ENCODE data around the gene ZEB2. TPM values are rescaled to one million over a fixed set of nuclear protein-coding genes. Genes with fewer than 3 reads are reported as not detected.

The ZEB2 gene
- polyA plus RNA-seq (ENCODE audit: insufficient read length in 4 of 4) = 100 to 1,000 TPM; 113 to 165 (median 135) TPM

- no peak for DNase-seq (ENCODE audit: low read depth in 4 of 4, low spot score in 2 of 4)
Observed at GRCh38 chr2:144519934-144520731, at the start of gene ZEB2. ZEB2 (minus strand) TSS chr2:144520119; CDS start chr2:144517350, 2,769 bp downstream.

DNA sequence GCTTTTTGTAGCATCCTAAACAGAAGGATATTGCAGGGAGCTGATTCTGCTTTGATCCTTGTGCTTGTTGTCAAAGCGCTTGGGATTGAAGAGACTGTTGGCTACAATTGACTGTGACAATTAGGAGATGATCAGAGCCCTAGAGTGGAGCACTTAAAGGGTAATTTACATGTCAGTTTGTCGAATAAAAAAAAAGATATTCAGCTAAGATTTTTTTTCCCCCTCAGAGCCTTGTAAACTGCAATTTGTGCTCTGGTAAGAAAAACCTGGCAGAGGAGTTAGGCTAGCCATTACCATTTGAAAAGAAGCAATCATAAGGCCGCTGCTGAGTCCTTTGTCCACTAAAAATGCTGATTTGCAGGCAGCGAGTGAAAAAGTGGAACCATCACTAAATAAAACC is 47.8 kb upstream of the ZEB2 start:
- DNase-seq (ENCODE audit: low read depth in 4 of 4, low spot score in 2 of 4) = no peak

GRCh38 chr2:144566448-144566847 is 46.5 kb upstream of the ZEB2 start:
- no peak for DNase-seq (ENCODE audit: low read depth in 4 of 4, low spot score in 2 of 4)

DNA sequence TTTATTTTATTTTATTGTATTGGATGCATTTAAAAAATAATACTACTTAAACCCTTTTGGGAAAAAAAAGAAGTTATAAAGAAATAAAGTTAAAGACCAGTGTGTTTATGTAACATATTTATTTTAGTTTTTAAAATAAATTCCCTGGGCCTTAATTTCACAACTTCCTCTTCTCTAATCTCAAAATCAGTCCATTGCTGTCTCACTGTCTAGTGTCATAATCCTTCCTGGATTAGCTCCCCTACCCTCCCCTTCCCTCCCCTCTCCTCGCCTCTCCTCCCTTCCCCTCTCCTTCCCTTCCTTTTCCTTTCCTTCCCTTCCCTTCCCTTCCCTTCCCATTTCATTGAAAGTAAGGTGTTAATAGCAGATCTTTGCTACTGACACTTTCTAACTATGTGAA is 40.3 kb upstream of the ZEB2 start:
- no peak for DNase-seq (ENCODE audit: low read depth in 4 of 4, low spot score in 2 of 4)

DNA sequence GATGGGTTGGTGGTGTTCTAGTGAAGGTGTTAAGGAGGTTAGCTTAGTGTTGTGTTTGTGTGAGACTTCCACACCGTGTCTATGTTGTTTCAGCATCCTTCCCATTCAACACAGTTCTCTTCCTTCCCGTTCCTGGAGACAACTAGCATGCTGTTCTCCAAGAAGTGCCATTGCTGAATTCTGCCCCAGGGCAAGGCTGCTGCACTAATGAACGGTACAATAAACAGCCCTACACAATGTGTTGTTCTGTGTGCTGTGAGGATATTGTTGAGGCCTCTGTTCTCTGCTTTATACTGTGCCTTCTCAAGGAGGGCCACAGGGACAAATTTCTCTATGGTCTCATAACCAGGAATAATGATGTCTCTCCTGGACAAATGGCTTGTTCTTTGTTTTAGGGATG is 39.8 kb upstream of the ZEB2 start:
- DNase-seq (ENCODE audit: low read depth in 4 of 4, low spot score in 2 of 4) = no peak

DNA sequence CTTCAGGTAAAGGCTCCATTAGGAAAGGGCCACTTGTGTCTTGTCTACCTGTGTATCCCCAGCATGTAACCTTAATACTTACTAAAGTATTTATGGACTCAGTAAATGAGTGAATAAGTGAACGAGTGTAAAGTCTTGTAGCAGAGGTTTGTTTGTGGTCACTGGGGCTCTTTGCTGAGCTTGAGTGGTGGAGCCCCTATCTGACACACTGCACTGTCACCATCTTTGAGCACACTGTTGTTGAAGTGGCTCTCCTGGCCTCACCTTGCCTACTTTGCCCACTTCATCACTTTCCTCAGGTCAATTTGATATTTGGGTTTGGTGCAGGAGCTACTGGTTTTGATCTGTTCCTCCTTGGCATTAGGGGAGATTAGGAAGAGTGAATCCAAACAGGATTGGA is 39.3 kb upstream of the ZEB2 start:
- no peak for DNase-seq (ENCODE audit: low read depth in 4 of 4, low spot score in 2 of 4)

GRCh38 chr2:144554492-144555210 is 34.7 kb upstream of the ZEB2 start:
- no peak for DNase-seq (ENCODE audit: low read depth in 4 of 4, low spot score in 2 of 4)

DNA sequence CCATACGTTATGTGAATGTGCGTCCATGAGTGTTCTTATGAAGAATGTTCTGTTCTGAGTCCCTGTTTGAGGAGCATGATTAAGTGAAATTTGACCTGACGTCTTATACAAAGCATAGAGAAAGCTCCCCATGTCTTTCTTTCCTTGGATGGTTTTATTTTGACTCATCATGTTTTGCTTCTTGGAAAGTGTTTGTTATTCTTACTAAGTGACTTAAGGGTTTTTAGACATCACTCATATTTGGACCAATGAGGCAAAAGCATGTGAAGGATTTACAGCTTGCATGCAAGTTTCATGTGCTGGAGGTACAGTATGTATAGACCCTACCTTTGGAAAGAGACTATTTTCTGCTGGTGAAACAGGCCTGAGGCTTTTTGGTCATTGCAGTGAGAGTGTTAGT is 33.5 kb upstream of the ZEB2 start:
- no peak for DNase-seq (ENCODE audit: low read depth in 4 of 4, low spot score in 2 of 4)

DNA sequence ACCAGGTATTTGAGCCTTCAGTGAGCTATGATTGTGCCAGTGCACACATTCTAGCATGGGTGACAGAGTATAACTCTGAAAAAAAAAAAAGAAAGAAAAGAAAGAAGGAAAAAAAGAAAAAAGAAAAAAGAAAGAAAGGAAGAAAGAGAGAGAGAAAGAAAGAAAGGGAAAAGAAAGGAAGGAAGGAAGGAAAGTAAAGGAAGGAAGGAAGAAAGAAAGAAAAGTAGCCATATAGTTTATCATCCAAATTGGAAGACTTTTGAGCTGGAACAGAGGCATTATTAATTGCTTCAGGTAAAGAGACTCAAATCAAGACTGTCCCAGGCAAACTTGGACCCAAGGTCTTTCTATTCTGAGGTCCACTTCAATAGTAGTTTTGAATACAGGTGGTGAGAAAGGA is 32.9 kb upstream of the ZEB2 start:
- DNase-seq (ENCODE audit: low read depth in 4 of 4, low spot score in 2 of 4) = no peak

DNA sequence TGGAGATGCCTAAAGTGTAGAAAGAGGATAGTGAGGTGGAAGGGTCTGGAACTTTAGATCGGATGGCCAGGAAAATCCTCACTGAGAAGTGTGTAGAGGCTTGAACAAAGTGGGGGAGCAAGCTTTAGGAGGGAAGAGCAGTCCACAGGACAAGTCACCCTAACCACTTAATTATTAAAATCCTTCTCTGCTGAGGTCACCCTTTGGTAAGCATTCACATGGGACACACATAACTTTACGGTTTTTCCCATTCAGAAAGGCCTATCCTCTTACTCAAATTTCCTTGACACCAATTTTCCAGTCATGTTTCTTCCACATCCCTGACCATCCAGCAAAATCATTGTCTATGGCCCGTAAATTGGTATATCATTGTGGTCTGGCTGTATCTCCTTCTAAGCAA is 31.0 kb upstream of the ZEB2 start:
- no peak for DNase-seq (ENCODE audit: low read depth in 4 of 4, low spot score in 2 of 4)

DNA sequence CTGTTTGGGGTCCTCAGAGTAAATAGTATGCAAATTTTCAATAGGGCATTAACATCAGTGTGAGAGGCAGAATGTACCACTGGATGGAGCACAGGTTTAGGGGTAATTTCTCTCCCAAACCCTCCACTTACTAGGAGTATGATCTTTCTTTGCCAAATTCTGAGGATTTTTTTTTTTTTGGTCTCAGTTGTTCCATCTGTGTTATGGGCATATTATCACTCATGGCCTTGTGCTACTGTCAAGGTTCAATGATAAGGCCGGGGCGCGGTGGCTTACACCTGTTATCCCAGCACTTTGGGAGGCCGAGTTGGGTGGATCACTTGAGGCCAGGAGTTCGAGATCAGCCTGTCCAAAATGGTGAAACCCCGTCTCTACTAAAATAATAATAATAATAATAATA is 30.2 kb upstream of the ZEB2 start:
- no peak for DNase-seq (ENCODE audit: low read depth in 4 of 4, low spot score in 2 of 4)

GRCh38 chr2:144548532-144549191 is 28.7 kb upstream of the ZEB2 start:
- DNase-seq (ENCODE audit: low read depth in 4 of 4, low spot score in 2 of 4) = no peak

GRCh38 chr2:144548088-144548487 is 28.2 kb upstream of the ZEB2 start:
- DNase-seq (ENCODE audit: low read depth in 4 of 4, low spot score in 2 of 4) = no peak

DNA sequence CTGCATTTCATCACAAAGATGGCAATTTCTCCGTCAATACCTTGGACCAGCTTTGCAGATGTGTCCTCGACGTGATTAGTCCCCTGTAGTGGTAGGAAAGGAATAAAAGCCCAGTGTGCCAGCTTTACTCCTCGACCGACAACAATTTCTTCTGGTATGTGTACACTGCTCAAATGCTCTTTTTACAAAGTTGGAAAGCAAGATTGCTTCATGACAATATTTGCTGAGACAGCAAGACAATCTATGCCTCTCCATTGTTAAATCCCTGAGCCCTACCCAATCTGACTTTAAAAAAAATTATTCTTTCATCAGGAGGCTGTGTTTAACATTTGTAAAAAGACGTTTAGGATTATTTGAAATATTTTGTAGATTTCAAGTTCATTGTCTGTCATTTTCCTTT is 27.6 kb upstream of the ZEB2 start:
- DNase-seq (ENCODE audit: low read depth in 4 of 4, low spot score in 2 of 4) = no peak

- DNase-seq (ENCODE audit: low read depth in 4 of 4, low spot score in 2 of 4) = no peak
Observed at GRCh38 chr2:144546933-144547332, 27.0 kb upstream of the ZEB2 start.

- DNase-seq (ENCODE audit: low read depth in 4 of 4, low spot score in 2 of 4) = no peak
Observed at GRCh38 chr2:144545787-144546186, 25.9 kb upstream of the ZEB2 start.

DNA sequence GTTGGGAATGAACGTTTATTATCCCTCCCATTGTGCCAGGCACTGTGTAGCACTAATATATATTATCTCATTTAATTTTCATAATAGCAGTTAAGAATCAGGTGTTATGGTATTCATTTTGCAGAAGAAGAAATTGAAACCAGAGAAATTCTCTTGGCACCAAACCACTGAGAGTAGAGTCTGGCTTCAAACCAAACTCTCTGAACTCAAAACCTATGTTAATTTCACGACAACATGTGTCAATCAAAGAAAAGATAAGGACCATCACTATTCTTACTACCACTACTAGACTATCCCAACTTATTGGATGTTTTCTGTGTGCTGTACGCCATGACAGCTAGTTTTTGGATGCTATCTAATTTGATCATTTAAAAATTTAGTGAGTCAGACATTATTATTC is 24.1 kb upstream of the ZEB2 start:
- DNase-seq (ENCODE audit: low read depth in 4 of 4, low spot score in 2 of 4) = no peak

DNA sequence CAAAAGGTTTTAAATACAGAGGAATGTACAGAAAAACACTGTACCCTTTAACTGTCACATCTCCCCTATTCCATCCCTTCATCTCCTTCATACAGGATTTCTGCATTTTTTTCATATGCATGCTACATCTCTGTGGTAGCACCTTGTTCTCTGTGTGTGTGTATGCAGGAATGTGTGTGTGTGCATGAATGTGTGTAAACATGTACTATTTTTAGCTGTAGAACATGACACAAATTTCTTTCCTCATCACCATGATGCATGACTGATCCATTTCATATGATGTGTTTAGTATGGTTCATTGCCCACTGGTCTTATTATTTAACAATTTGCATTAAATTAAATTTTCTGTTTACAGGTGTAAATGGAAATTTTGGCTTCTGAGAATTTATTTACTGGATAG is 21.5 kb upstream of the ZEB2 start:
- no peak for DNase-seq (ENCODE audit: low read depth in 4 of 4, low spot score in 2 of 4)

GRCh38 chr2:144539289-144539782 is 19.4 kb upstream of the ZEB2 start:
- DNase-seq (ENCODE audit: low read depth in 4 of 4, low spot score in 2 of 4) = no peak

DNA sequence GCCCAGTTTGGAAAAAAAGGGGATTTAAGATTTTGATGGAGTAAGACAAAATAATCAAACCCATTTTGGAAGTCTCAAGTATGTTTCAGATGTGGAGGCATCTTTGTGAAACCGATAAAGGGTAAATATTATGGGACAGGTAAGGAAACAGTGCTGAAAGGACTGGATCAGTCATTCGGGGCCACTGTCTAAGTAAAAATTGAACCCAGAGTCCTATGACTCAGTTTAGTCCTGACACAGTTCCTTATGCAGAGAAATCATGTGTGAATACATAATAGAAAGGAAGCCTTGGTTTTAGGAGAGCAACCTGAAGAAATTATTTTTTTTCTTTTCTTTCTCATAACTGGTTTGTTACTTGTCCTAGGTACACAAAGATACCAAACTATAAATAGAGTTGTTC is 15.4 kb upstream of the ZEB2 start:
- no peak for DNase-seq (ENCODE audit: low read depth in 4 of 4, low spot score in 2 of 4)

GRCh38 chr2:144533221-144533620 is 13.3 kb upstream of the ZEB2 start:
- no peak for DNase-seq (ENCODE audit: low read depth in 4 of 4, low spot score in 2 of 4)

Data from left renal cortex interstitium (tissue), 4 donors.